DMS153 treated with DMSO at 0.1 percent for 48 hours (cell line): ENCODE data around the gene RFX8.
"Not testable (repeated sequence)": the region's sequence is repeated elsewhere in the genome, so short reads cannot be mapped to it uniquely, and the experiment has no call there.

Source experiments
- DNase-seq: peaks from one replicate; lab custom pipeline; 2025; ENCODE audit not compliant: unreplicated experiment; lab: John Stamatoyannopoulos, UW

RFX8 gene

DNA sequence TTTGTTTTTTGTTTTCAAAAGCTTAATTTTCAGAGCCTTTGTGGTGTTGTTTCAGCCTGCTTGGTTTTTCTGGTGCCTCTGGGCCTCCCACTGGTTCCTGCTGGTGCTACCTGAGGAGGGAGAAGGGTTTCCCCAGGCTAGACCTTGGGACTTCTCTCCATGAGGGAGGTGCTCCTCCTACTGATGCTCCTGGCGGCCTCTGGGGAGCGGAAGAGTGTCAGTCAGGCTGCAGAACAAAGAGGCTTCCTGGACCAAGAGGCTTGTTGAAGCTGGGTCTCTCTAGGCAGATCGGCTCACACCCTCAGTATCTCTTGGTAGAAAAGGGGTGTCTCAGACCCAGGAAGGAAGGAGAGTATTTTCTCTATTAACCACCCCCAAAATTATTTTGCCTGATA is 32.2 kb downstream of the RFX8 start:
- DNase-seq: no peak

DNA sequence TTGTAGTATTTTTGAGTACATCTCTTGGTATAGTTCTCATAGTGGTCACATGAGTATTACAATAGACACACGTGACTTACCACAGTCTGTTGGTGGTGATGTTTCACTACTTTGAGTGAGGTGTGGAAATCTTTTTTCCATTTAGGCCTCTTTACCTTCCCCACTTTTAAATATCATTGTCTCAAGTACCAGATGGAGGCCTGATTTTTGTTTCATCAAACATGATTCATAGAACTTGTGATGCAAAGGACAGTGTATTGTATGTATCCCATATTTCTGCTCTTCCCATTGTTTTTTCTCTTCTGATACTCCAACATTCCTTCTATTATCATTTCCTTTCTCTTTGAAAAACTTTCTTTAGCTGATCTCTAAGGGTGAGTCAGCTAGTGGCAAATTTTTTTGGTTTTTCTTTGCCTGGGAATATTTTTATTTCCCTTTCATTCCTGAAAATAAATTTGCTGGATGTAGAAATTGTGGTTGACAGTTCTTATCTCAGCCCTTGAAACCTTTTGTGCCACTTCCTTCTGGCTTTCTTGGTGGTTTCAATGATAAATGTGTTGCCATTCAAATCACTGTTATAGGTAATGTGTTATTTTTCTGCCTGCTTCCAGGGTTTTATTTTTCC is 32.8 kb downstream of the RFX8 start:
- no peak for DNase-seq

DNA sequence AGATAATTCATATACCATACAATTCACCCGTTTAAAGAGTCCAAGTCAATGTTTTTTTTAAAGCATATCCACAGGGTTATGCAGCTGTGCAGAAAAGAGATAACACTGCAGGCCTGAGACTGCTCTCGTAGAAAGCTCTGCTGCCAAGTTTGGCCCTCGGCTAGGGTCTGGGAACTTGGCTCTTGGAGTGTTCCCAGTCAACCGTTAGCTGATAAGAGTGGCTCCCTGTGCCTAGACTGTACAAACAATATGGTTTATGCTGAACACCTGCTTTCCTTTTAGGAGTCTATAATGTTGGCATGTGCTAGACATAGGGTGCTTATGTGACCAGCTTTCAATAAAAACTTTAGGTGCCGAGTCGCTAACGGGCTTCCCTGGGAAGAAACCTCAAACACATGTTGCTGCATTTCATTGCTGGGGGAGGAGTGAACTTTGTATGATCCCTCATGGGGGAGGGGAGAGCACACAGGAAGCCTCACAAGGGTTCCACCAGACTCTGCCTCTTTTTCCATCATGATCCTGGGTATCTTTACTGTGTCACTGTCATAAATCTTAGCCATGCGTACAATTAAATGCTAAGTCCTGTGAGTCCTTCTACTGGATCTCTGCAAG is 34.7 kb downstream of the RFX8 start:
- no peak for DNase-seq

DNA sequence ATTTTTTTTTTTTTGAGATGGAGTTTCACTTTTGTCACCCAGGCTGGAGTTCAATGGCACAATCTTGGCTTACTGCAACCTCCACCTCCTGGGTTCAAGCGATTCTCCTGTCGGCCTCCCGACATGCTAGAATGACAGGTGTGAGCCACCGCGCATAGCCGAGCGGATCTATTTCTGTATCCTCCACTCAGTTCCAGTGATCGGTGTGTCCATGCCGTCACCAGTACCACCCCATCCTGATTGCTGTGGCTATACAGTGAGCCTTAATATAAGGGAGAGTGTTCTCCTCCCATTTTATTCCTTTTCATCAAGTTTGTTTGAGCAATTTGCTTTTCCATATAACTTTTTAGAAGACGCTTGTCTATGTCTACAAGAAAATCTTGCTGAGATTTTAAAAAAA is 35.2 kb downstream of the RFX8 start:
- DNase-seq: no peak

- not testable (repeated sequence) for DNase-seq
Measured at GRCh38 chr2:101438555-101438954, 36.4 kb downstream of the RFX8 start.

DNA sequence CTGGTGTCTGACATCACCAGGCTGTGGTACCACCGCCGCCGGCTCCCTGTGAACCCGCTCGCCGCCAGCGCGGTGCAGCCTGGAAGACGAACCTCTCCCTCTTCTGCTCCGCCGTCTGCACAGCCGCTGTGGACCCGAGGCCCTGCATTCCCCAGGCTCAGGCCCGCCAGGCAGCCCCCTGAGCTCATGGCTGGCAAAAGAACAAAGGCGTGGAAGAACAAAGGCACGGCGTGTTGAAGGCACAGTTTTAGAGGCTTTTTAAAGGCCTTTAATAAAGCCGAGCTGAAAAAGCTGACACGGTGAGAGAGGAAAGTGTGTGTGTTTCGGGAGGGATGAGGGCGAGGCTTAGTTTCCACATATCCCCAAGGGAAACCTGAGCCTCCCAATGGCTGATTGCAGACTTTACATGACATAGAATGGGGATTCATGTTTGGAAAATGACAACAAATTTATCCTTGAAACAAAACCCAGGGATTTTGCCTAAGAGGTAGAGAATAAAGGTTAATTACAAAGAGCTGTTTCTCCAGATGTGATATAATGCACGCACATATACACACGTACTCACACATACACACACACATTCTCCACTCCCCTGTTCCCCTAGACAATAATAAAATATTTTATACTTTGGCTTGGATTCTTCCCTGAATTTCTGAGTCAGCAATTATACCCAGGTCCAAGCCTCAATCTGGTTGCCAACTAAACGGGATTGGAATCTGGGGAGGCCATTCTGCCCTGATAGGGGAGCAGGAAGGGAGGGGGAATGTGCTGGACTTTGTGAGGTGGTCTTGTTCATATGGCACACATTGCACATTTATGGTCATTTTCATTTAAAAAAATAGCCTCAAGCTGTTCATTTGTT is 39.7 kb downstream of the RFX8 start:
- DNase-seq: no peak

DNA sequence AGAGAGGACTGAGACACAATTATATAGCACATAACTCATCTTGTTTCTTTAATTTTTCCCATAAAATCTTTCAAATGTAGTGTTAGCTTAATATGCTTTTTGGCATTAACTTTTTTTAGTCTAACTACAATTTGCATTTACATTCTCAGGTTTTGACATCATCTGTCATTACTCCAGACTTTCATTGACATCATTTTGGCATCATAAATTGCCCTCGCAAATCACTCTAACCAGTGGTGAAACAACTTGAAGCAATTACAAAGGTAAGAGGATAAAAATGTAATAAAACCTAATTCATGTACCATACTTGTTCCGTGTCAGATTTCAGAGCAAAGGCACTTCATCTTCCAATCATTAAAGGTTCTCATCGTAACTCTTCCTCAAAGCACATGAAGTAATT is 41.4 kb downstream of the RFX8 start:
- DNase-seq: no peak

DNA sequence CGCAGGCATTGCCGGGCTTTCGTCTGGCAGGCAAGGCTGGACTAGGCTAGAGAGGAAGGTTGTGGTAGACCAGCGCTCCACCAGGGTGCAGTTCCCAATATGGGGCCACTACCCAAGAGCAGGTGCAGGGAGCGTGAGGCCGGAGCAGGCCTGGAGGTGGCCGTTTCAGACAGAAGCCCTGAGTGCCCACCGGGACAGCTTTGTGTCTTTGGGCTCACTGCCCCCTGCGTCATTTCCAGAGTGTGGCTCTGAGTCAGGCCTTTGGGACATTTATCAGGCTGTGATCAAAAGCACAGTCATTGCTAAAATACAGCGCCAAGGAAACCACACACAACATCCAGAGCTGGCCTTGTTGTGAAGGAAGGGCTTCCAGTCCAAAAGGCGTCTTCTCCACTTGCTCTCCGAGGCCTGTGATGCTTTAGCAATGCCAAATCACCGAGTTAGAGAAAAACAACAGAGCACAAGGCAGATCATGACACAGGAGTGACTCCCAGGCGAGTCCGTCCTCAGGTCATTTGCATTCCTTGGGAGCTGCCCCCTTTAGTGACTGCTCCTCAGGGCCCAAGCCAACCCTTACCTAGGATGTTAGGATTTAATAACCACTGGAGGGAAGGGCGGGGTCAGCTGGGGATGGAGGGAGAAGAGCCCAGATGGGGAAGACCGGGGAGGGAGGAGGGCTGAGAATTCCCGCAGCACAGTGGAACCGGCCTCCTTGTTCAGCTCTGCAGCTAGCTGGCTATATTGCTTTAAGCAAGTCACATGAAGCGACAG is 42.3 kb downstream of the RFX8 start:
- no peak for DNase-seq

- DNase-seq: no peak
Measured at GRCh38 chr2:101431486-101431885, 43.4 kb downstream of the RFX8 start.

DNA sequence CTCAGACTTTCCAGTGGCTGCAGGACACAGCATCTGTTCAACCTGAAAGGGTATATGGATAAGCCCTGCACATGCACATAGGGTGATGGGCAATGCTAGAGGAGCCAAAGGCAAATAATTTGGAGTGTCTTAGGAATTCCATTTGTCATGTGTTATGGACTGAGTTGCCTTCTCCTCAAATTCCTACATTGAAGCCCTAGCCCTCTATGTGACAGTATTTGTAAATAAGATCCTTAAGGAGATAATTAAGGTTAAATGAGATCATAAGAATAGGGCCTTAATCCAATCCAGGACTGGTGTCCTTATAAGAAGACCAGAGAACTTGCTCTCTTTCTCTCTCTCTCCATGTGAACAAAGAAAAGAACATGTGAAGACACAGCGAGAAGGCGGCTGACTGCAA is 44.8 kb downstream of the RFX8 start:
- no peak for DNase-seq

- no peak for DNase-seq
Measured at GRCh38 chr2:101429453-101429852, 45.5 kb downstream of the RFX8 start.

- DNase-seq: no peak
Measured at GRCh38 chr2:101428422-101429176, 46.3 kb downstream of the RFX8 start.

GRCh38 chr2:101427743-101428142 is 47.2 kb downstream of the RFX8 start:
- no peak for DNase-seq

- DNase-seq: no peak
Measured at GRCh38 chr2:101427240-101427639, 47.7 kb downstream of the RFX8 start.

DNA sequence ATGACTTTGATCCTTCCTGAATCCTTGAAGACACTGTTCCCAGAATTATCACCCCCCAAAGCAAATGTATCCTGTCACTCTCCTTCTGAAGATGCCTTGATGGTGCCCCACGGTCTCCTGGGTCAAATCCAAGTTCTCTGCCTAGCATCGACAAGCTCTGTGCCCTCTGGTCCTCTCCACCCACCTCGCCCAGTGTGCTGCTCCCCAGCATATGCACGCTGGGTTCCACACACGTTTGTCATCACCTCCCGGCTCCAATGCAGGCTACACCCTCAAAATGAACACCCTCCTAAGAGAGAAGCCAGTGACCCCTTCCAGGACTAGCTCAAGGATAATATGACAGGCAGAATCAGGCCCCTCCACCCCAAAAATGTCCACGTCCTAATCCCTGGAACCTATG is 48.1 kb downstream of the RFX8 start:
- no peak for DNase-seq

DNA sequence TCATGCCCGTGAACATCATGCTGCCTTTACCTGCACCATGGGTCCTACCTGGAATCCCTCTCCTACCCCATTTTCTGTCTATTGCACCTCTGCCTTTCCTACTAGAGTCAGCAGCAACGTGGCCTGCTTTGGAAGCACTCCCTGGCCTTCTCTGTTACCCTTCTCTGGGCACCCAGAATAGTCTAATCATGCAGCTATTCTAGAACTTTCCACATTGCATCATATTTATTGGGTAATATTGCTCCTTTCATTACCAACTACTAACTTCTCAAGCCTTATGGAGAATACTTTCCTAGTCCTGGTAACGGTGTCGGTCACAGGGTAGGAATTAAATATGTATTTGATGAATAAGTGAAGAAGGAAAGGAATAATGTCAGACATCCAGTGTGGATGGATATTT is 54.3 kb downstream of the RFX8 start:
- DNase-seq: no peak

- DNase-seq: peak; percentile 14
Measured at GRCh38 chr2:101419096-101419663, 55.7 kb downstream of the RFX8 start.

GRCh38 chr2:101418460-101419095 is 56.3 kb downstream of the RFX8 start:
- DNase-seq: no peak

GRCh38 chr2:101416609-101417008 is 58.3 kb downstream of the RFX8 start:
- DNase-seq: no peak

DNA sequence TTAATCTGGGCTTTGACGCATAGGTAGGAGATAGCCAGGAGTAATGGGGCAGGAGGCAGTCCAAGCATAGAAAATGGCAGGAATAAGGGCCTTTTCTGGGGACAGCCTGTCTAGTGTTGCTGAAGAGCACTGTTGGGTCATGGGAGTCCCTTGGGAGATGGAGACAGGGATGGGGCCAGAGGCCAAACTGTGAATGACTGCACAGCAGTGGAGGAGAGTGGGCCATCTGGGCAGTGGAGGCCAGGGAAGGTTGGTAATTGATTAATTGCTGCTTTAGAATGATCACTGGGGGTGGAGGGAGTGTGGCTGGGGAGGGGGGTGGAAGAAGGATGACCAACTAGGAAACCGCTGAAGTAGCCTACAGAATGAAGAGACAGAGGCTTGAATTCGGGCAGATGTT is 59.0 kb downstream of the RFX8 start:
- DNase-seq: no peak
